Rectal smooth muscle tissue (tissue), 1 donor: ENCODE data around the gene FBXO40.

Experiments
- H3K27ac ChIP-seq: one replicate; pipeline ENCODE4 v1.7.0; 2013; ENCODE audit warnings: low read depth, low read length, inconsistent platforms
- H3K27me3 ChIP-seq: one replicate; pipeline ENCODE4 v1.7.0; 2013; ENCODE audit warnings: low read length; ENCODE audit not compliant: control insufficient read depth, insufficient read depth
- H3K36me3 ChIP-seq: one replicate; pipeline ENCODE4 v1.7.0; 2013; ENCODE audit warnings: low read length; ENCODE audit not compliant: control insufficient read depth, insufficient read depth
- H3K4me1 ChIP-seq: one replicate; pipeline ENCODE4 v1.7.0; 2013; ENCODE audit warnings: low read length; ENCODE audit not compliant: control insufficient read depth, insufficient read depth
- H3K4me3 ChIP-seq: one replicate; pipeline ENCODE4 v1.7.0; 2013; ENCODE audit warnings: low read length
- H3K9ac ChIP-seq: one replicate; pipeline ENCODE4 v1.7.0; 2013; ENCODE audit warnings: low read length

Gene FBXO40, protein sequence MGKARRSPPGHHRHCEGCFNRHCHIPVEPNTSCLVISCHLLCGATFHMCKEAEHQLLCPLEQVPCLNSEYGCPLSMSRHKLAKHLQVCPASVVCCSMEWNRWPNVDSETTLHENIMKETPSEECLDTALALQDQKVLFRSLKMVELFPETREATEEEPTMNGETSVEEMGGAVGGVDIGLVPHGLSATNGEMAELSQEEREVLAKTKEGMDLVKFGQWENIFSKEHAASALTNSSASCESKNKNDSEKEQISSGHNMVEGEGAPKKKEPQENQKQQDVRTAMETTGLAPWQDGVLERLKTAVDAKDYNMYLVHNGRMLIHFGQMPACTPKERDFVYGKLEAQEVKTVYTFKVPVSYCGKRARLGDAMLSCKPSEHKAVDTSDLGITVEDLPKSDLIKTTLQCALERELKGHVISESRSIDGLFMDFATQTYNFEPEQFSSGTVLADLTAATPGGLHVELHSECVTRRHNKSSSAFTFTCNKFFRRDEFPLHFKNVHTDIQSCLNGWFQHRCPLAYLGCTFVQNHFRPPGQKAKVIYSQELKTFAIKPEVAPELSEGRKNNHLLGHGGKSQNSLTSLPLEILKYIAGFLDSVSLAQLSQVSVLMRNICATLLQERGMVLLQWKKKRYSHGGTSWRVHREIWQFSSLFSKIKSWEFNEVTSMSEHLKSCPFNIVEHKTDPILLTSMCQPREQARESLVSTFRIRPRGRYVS

DNA sequence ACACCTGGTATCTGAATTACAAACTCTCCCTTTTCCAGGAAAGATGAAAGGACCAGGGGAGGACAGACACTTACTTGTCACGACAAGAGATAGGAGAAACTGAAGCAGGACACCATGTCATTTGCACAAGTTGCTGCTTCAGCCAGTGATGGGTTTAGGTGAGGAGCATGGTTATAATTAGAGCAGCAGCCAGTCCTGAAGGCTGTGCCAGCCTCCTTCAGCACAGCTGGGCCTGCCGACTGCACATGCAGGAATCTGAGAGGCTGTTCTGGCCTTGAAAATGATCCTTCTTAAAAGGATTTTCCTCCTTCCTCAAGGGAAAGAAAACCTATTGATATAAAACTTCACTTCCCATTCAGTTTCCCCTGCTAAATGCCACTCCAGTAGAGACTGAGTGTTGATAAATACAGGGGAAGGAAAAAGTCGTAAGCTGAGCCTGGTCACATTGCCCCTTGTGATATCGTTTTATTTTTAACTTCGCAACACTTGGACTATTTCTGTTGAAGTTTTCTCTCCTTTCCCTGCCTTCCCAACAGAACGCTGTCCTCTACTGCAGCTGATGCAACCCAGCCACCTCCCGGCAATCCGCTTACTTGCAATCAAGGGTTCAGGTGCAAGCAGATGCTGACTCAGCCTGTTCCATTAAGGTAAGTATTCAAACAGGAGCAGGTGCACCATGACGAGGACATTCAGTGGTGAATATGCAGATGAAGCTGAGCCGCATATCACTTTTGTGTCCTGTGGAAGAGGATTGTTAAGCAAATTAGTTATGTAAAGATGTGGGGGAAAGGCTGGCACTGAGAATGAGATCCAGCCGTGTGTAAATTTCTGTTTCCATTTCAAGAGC is at the start of gene FBXO40:
TSS of gene FBXO40 (plus strand) at position 524 of the 847 bp plus-strand sequence. CDS start 27,197 bp downstream, outside the sequence.
- Histone ChIP-seq H3K27me3 (no peaks in the 10 kb centered on the region), H3K4me1 (no peaks in the 10 kb centered on the region), H3K9ac (no peak within 1 kb of the TSS), H3K27ac (no peak within 1 kb of the TSS), H3K36me3 (no peaks in the 10 kb centered on the region), H3K4me3 (no peak within 1 kb of the TSS)

- H3K36me3 ChIP-seq, result no peaks in the 10 kb centered on the region
- no peak overlapping the region for H3K9ac ChIP-seq
- peaks cover 5% of the 10 kb centered on the region for H3K4me1 ChIP-seq
- no peak overlapping the region for H3K27ac ChIP-seq
- no peaks in the 10 kb centered on the region for H3K27me3 ChIP-seq
- peak overlapping the region; percentile 57 for H3K4me3 ChIP-seq
Observed at GRCh38 chr3:121545049-121545573, 48.1 kb upstream of the FBXO40 start.

DNA sequence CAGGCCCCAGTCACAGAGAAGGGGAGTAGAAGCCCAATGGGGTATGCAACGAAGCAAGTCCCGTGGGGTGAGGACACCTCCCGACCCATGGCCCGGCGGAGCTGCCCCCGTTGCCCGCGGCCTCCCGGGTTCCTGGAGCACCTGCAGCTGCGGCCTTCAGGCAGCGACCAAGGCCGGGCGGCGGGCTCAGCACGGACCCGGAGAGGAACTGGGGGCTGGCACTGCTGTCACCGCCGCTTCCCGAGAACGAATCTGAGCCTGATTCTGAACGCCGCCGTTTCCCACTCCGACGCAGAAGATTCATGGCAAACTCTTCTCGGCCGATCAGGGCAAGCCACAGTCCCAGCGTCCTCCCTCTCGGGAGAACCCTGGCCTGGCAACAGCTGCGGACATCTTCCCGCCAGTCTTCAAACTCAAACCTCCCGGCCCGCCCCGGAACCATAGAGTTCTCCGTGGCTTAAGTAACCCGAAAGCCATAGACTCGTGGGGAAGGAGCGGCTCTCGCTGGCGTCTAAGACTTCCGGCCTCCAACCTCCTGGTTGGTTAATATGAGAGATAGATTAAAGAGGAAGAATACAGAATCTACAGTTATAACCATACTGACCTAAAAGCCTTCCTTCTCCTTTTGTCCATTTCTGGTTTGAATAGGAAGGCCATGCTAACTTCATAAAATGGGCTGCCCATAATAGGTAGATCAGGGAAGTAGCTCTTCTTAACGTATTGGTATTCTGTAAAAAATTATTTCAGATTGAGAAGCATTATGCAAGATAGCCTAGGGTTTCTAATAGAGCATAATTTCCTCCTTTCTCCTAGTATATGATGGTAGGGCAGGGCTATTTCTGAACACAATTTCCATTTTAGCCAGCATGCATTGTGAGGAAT is 47.4 kb upstream of the FBXO40 start, which contains the start of gene POLQ:
TSS of gene POLQ (minus strand) at position 415 of the 882 bp plus-strand sequence. CDS start at position 304, 111 bp downstream.
- Histone ChIP-seq H3K27ac (peak within 1 kb of the TSS; percentile 56), H3K9ac (peak within 1 kb of the TSS; percentile 64), H3K27me3 (no peaks in the 10 kb centered on the region), H3K4me1 (peaks cover 5% of the 10 kb centered on the region), H3K4me3 (peak within 1 kb of the TSS; percentile 57), H3K36me3 (no peaks in the 10 kb centered on the region)

- no peaks in the 10 kb centered on the region for H3K4me1 ChIP-seq
- no peak overlapping the region for H3K4me3 ChIP-seq
- H3K36me3 ChIP-seq, result no peaks in the 10 kb centered on the region
- H3K27me3 ChIP-seq, result no peaks in the 10 kb centered on the region
- H3K9ac ChIP-seq, result no peak overlapping the region
- H3K27ac ChIP-seq, result no peak overlapping the region
Observed at GRCh38 chr3:121552379-121552778, 40.8 kb upstream of the FBXO40 start.

- Histone ChIP-seq H3K27ac (no peak overlapping the region), H3K4me1 (no peaks in the 10 kb centered on the region), H3K4me3 (no peak overlapping the region), H3K36me3 (no peaks in the 10 kb centered on the region), H3K9ac (no peak overlapping the region), H3K27me3 (no peaks in the 10 kb centered on the region)
Observed at GRCh38 chr3:121552797-121553196, 40.4 kb upstream of the FBXO40 start.

DNA sequence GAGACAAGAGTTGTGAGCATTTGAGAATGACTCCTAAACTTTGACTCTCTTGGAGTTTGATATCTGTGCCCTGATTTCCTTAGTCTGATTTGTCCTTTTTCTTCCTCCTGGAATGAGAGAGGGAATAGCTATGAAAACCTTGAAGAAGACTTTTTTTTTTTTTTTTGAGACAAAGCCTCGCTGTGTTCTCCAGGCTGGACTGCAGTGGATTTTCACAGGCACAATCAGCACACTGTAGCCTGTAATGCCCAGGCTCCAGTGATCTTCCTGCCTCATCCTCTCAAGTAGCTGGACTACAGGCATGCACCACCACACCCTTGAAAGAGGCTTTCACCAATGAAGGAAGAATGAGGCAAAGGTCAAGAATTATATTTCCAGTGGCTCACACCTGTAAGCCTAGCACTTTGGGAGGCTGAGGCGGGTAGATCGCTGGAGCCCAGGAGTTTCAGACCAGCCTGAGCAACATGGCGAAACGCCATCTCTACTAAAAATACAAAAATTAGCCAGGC is 35.7 kb upstream of the FBXO40 start:
- Histone ChIP-seq H3K9ac (no peak overlapping the region), H3K4me1 (no peaks in the 10 kb centered on the region), H3K4me3 (no peak overlapping the region)

DNA sequence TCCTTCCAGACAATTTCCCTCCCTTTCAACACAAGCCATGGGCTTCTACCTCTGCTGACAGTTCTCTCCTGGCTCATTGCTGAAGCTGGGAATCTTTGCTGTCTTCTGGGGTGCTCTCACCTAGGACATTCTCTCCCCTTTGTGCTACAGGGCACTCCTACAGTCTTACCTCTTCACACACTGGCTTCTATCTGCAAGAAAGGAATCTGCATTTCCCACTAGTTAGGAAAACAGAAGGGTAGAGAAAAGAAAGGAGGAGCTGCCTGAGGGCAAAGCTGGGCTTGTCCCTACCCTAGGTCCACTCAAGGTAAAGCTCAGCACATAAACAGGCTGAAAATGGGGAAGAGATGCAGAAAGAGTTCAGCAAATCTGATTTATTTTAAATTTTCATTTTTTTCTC is 31.0 kb upstream of the FBXO40 start:
- Histone ChIP-seq H3K4me3 (no peak overlapping the region), H3K4me1 (no peaks in the 10 kb centered on the region), H3K36me3 (no peaks in the 10 kb centered on the region), H3K9ac (no peak overlapping the region), H3K27ac (no peak overlapping the region), H3K27me3 (no peaks in the 10 kb centered on the region)

More for the DNA sequence above, 35.7 kb upstream of the FBXO40 start:
- no peaks in the 10 kb centered on the region for H3K27me3 ChIP-seq
- H3K27ac ChIP-seq, result no peak overlapping the region
- no peaks in the 10 kb centered on the region for H3K36me3 ChIP-seq

DNA sequence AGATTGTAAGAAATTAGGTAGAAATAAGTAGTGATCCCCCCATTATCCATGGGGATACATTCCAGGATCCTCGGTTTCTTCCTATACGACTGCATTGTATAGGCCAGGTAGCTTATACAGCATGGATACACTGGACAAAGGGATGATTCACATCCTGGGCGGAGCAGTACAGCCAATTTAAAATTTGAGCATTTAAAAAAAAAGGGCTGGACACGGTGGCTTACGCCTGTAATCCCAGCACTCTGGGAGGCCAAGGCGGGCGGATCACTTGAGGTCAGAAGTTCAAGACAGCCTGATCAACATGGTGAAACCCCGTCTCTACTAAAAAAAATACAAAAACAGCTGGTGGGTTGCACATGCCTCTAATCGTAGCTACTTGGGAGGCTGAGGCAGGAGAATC is 26.4 kb upstream of the FBXO40 start:
- H3K27ac ChIP-seq, result no peak overlapping the region
- H3K36me3 ChIP-seq, result no peaks in the 10 kb centered on the region
- H3K4me3 ChIP-seq, result no peak overlapping the region
- H3K4me1 ChIP-seq, result no peaks in the 10 kb centered on the region
- H3K9ac ChIP-seq, result no peak overlapping the region
- H3K27me3 ChIP-seq, result no peaks in the 10 kb centered on the region

DNA sequence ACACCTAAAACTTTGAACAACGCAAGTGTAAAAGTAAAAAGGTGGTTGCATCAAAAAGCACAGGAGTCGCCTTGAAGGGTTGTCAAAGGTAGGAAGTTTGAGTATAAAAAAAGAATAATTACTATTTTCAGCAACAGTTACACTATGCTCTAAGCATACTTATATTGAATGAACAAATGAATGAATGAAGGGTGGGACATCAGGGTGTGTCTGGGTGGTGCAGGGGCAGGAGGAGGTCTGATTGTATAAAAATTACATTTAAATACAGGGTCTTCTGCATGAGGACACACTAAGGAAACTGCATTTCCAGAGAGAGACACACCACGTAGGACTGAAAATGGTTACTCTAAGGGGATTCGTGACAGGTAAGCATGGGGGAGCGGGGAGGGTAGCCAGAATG is 25.5 kb upstream of the FBXO40 start, which contains the start of gene ARGFX:
TSS of gene ARGFX (plus strand) at position 301 of the 400 bp plus-strand sequence. CDS start 2,765 bp downstream, outside the sequence.
- no peak within 1 kb of the TSS for H3K27ac ChIP-seq
- no peak within 1 kb of the TSS for H3K9ac ChIP-seq
- H3K4me3 ChIP-seq, result no peak within 1 kb of the TSS
- H3K27me3 ChIP-seq, result no peaks in the 10 kb centered on the region
- no peaks in the 10 kb centered on the region for H3K4me1 ChIP-seq
- no peaks in the 10 kb centered on the region for H3K36me3 ChIP-seq

DNA sequence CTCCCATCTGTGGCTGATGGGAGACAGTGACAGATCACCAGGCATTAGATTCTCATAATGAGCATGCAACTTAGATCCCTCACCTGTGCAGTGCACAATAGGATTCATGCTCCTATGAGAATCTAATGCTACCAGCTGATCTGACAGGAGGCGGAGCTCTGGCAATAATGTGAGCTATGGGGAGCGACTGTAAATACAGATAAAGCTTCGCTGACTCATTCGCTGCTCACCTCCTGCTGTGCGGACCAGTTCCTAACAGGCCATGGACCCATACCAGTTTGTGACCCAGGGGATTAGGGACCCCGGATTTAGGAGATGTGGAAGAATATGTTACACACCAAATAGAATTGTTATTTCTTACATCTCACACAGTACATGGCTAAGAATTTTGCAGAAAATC is 18.7 kb upstream of the FBXO40 start:
- Histone ChIP-seq H3K36me3 (no peaks in the 10 kb centered on the region), H3K27me3 (no peaks in the 10 kb centered on the region), H3K4me1 (no peaks in the 10 kb centered on the region), H3K9ac (no peak overlapping the region), H3K27ac (no peak overlapping the region), H3K4me3 (no peak overlapping the region)

- H3K36me3 ChIP-seq, result no peaks in the 10 kb centered on the region
- no peak overlapping the region for H3K4me3 ChIP-seq
- no peak overlapping the region for H3K9ac ChIP-seq
- no peaks in the 10 kb centered on the region for H3K27me3 ChIP-seq
- no peaks in the 10 kb centered on the region for H3K4me1 ChIP-seq
- no peak overlapping the region for H3K27ac ChIP-seq
Observed at GRCh38 chr3:121581691-121582090, 11.5 kb upstream of the FBXO40 start.
